Measurements from ENCODE around the gene PHC1.

Gene PHC1

GRCh38 chr12:8950702-8951478 is 36.6 kb downstream of the PHC1 start:
- DNase-seq, result no peak

GRCh38 chr12:8951744-8952143 is 37.4 kb downstream of the PHC1 start:
- no peak for DNase-seq

GRCh38 chr12:8953773-8954402 is 39.6 kb downstream of the PHC1 start:
- no peak for DNase-seq

- DNase-seq, result no peak
These were observed 41.8 kb downstream of the PHC1 start for GRCh38 chr12:8956073-8956472.

GRCh38 chr12:8956772-8957171 is 42.5 kb downstream of the PHC1 start:
- no peak for DNase-seq

- no peak for DNase-seq
These were observed 43.3 kb downstream of the PHC1 start for GRCh38 chr12:8957561-8957960.

GRCh38 chr12:8958066-8958465 is 43.8 kb downstream of the PHC1 start:
- no peak for DNase-seq

GRCh38 chr12:8960176-8960575 is 45.9 kb downstream of the PHC1 start:
- no peak for DNase-seq

GRCh38 chr12:8968761-8969160 is 54.5 kb downstream of the PHC1 start:
- DNase-seq, result no peak

GRCh38 chr12:8969861-8970411 is 55.6 kb downstream of the PHC1 start:
- no peak for DNase-seq

GRCh38 chr12:8970432-8970831 is 56.1 kb downstream of the PHC1 start:
- no peak for DNase-seq

- no peak for DNase-seq
These were observed 65.8 kb downstream of the PHC1 start for GRCh38 chr12:8980137-8980536.

- no peak for DNase-seq
These were observed 71.0 kb downstream of the PHC1 start for GRCh38 chr12:8985213-8985754.

- no peak for DNase-seq
These were observed 72.9 kb downstream of the PHC1 start for GRCh38 chr12:8987163-8987562.

- DNase-seq, result no peak
These were observed 73.4 kb downstream of the PHC1 start for GRCh38 chr12:8987685-8988084.

- DNase-seq, result no peak
These were observed 75.1 kb downstream of the PHC1 start, which contains the start of gene KLRG1 for GRCh38 chr12:8989413-8989812. TSS of gene KLRG1 (plus strand) at chr12:8989546. CDS start at chr12:8989636, 90 bp downstream.
